IPS-15b (cell line): Measurements from ENCODE around the gene HEXIM2.

Experiments used
- H3K27me3 ChIP-seq: one replicate; pipeline ENCODE4 v1.6.1; 2013; ENCODE audit warnings: low read length; ENCODE audit not compliant: control insufficient read depth, insufficient read depth
- H3K36me3 ChIP-seq: one replicate; pipeline ENCODE4 v1.6.1; 2013; ENCODE audit warnings: low read length; ENCODE audit not compliant: control insufficient read depth, insufficient read depth
- H3K4me1 ChIP-seq: one replicate; pipeline ENCODE4 v1.6.1; 2013; ENCODE audit warnings: mild to moderate bottlenecking, low read length; ENCODE audit not compliant: control insufficient read depth, insufficient read depth
- H3K4me3 ChIP-seq: one replicate; pipeline ENCODE4 v1.5.1; 2013; ENCODE audit warnings: low read depth, low read length
- H3K9ac ChIP-seq: one replicate; pipeline ENCODE4 v1.6.1; 2013; ENCODE audit warnings: low read depth, mild to moderate bottlenecking, low read length
- H3K9me3 ChIP-seq: one replicate; pipeline ENCODE4 v1.6.1; 2013; ENCODE audit warnings: mild to moderate bottlenecking, low read length; ENCODE audit not compliant: control insufficient read depth, insufficient read depth

The HEXIM2 gene

GRCh38 chr17:45164734-45165269 lies 3.1 kb downstream of the HEXIM2 start:
- Histone ChIP-seq H3K4me3 (no peak overlapping the region), H3K9ac (no peak overlapping the region), H3K27me3 (no peaks in the 10 kb centered on the region), H3K9me3 (no peaks in the 10 kb centered on the region), H3K4me1 (peaks cover 8% of the 10 kb centered on the region), H3K36me3 (peaks cover 2% of the 10 kb centered on the region)

- H3K9ac ChIP-seq: peak overlapping the region; percentile 37
- H3K4me1 ChIP-seq: peaks cover 25% of the 10 kb centered on the region
- peaks cover 2% of the 10 kb centered on the region for H3K36me3 ChIP-seq
- H3K4me3 ChIP-seq: no peak overlapping the region
- no peaks in the 10 kb centered on the region for H3K9me3 ChIP-seq
- no peaks in the 10 kb centered on the region for H3K27me3 ChIP-seq
These were observed 7.5 kb downstream of the HEXIM2 start for GRCh38 chr17:45168991-45169752.

GRCh38 chr17:45170280-45170930 lies 8.7 kb downstream of the HEXIM2 start:
- H3K4me3 ChIP-seq: no peak overlapping the region
- no peaks in the 10 kb centered on the region for H3K9me3 ChIP-seq
- peaks cover 25% of the 10 kb centered on the region for H3K4me1 ChIP-seq
- H3K27me3 ChIP-seq: no peaks in the 10 kb centered on the region
- H3K9ac ChIP-seq: no peak overlapping the region
- peaks cover 2% of the 10 kb centered on the region for H3K36me3 ChIP-seq

GRCh38 chr17:45170931-45171337 lies 9.3 kb downstream of the HEXIM2 start:
- H3K9ac ChIP-seq: peak overlapping the region; percentile 41
- H3K4me1 ChIP-seq: peaks cover 25% of the 10 kb centered on the region
- peaks cover 2% of the 10 kb centered on the region for H3K36me3 ChIP-seq
- no peaks in the 10 kb centered on the region for H3K9me3 ChIP-seq
- no peaks in the 10 kb centered on the region for H3K27me3 ChIP-seq
- H3K4me3 ChIP-seq: no peak overlapping the region

GRCh38 chr17:45171338-45172231 lies 9.9 kb downstream of the HEXIM2 start:
- peaks cover 2% of the 10 kb centered on the region for H3K36me3 ChIP-seq
- H3K27me3 ChIP-seq: no peaks in the 10 kb centered on the region
- peaks cover 25% of the 10 kb centered on the region for H3K4me1 ChIP-seq
- no peaks in the 10 kb centered on the region for H3K9me3 ChIP-seq
- peak overlapping the region; percentile 22 for H3K4me3 ChIP-seq
- peak overlapping the region; percentile 65 for H3K9ac ChIP-seq

GRCh38 chr17:45172232-45172540 lies 10.5 kb downstream of the HEXIM2 start:
- H3K36me3 ChIP-seq: peaks cover 2% of the 10 kb centered on the region
- H3K4me1 ChIP-seq: peaks cover 25% of the 10 kb centered on the region
- H3K27me3 ChIP-seq: no peaks in the 10 kb centered on the region
- no peaks in the 10 kb centered on the region for H3K9me3 ChIP-seq
- peak overlapping the region; percentile 65 for H3K9ac ChIP-seq
- H3K4me3 ChIP-seq: peak overlapping the region; percentile 22

- peaks cover 2% of the 10 kb centered on the region for H3K36me3 ChIP-seq
- H3K4me1 ChIP-seq: peaks cover 25% of the 10 kb centered on the region
- no peaks in the 10 kb centered on the region for H3K9me3 ChIP-seq
- H3K9ac ChIP-seq: no peak overlapping the region
- peak overlapping the region; percentile 22 for H3K4me3 ChIP-seq
- H3K27me3 ChIP-seq: no peaks in the 10 kb centered on the region
These were observed 11.0 kb downstream of the HEXIM2 start for GRCh38 chr17:45172541-45173286.

- H3K4me3 ChIP-seq: no peak overlapping the region
- no peaks in the 10 kb centered on the region for H3K27me3 ChIP-seq
- H3K4me1 ChIP-seq: peaks cover 20% of the 10 kb centered on the region
- no peak overlapping the region for H3K9ac ChIP-seq
- H3K36me3 ChIP-seq: no peaks in the 10 kb centered on the region
- H3K9me3 ChIP-seq: no peaks in the 10 kb centered on the region
These were observed 14.1 kb downstream of the HEXIM2 start for GRCh38 chr17:45175759-45176115.

- no peaks in the 10 kb centered on the region for H3K9me3 ChIP-seq
- H3K4me1 ChIP-seq: peaks cover 5% of the 10 kb centered on the region
- no peak overlapping the region for H3K9ac ChIP-seq
- H3K27me3 ChIP-seq: no peaks in the 10 kb centered on the region
- H3K4me3 ChIP-seq: no peak overlapping the region
- H3K36me3 ChIP-seq: no peaks in the 10 kb centered on the region
These were observed 15.9 kb downstream of the HEXIM2 start for GRCh38 chr17:45177563-45177962.

GRCh38 chr17:45184144-45184543 lies 22.5 kb downstream of the HEXIM2 start:
- Histone ChIP-seq H3K36me3 (no peaks in the 10 kb centered on the region), H3K4me3 (no peak overlapping the region), H3K9ac (no peak overlapping the region), H3K9me3 (no peaks in the 10 kb centered on the region), H3K27me3 (no peaks in the 10 kb centered on the region), H3K4me1 (no peaks in the 10 kb centered on the region)

GRCh38 chr17:45186801-45187354 lies 25.2 kb downstream of the HEXIM2 start:
- Histone ChIP-seq H3K9ac (no peak overlapping the region), H3K27me3 (no peaks in the 10 kb centered on the region), H3K9me3 (peaks cover 2% of the 10 kb centered on the region), H3K4me3 (no peak overlapping the region), H3K4me1 (no peaks in the 10 kb centered on the region), H3K36me3 (no peaks in the 10 kb centered on the region)
